Tibial artery (tissue), 4 donors: ENCODE data around the gene TREML1.
"Not testable (repeated sequence)": the region's sequence is repeated elsewhere in the genome, so short reads cannot be mapped to it uniquely, and the experiment has no call there.

Source experiments
- DNase-seq, 2 donors: peaks; one replicate each; pipeline ENCODE4 v3.0.0-alpha.2; 2019
- H3K27ac ChIP-seq, 2 donors: fragments of 200-600 bp; sonication (generic) in 1 of 2; 1 replicate in 1 of 2; 2 replicates in 1 of 2; pipeline ENCODE4 v1.5.1; 2018 to 2019; ENCODE audit warnings: mild to moderate bottlenecking in 1 of 2
- H3K27me3 ChIP-seq, 2 donors: fragments of 200-600 bp; sonication (generic) in 1 of 2; one replicate each; pipeline versions ENCODE4 v1.5.1 to v1.6.0; 2016 to 2019
- H3K36me3 ChIP-seq, 3 donors: fragments of 200-600 bp; sonication (generic) in 2 of 3; one replicate each; pipeline ENCODE4 v1.5.1; 2016 to 2019; ENCODE audit warnings: mild to moderate bottlenecking in 2 of 3
- H3K4me1 ChIP-seq, 4 donors: fragments of 200-600 bp; sonication (generic) in 2 of 4; 1 replicate in 3 of 4; 2 replicates in 1 of 4; pipeline ENCODE4 v1.5.1; 2016 to 2019
- H3K4me3 ChIP-seq, 2 donors: fragments of 200-600 bp; sonication (generic) in 1 of 2; 1 replicate in 1 of 2; 2 replicates in 1 of 2; pipeline ENCODE4 v1.5.1; 2018 to 2019; ENCODE audit warnings: mild to moderate bottlenecking in 2 of 2
- H3K9me3 ChIP-seq, 3 donors: fragments of 200-600 bp; sonication (generic) in 1 of 3; one replicate each; pipeline ENCODE4 v1.5.1; 2016 to 2019
- intact Hi-C: fragments of 100-400 bp; cut with DNase I; formaldehyde crosslinking; loops from one replicate; pipeline ENCODE4 v1.15.0; 2023; ENCODE audit warnings: low total_unique reads
- TF ChIP-seq, protein P1 (sequence below), 2 experiments: fragments of 200-600 bp in 1 of 2; fragments of 450-650 bp in 1 of 2; IDR thresholded peaks; one replicate each; pipeline ENCODE4 v1.5.1; 2017 to 2019; ENCODE audit warnings: antibody characterized with exemption in 2 of 2, mild to moderate bottlenecking in 1 of 2, moderate library complexity in 1 of 2

The TREML1 gene

DNA sequence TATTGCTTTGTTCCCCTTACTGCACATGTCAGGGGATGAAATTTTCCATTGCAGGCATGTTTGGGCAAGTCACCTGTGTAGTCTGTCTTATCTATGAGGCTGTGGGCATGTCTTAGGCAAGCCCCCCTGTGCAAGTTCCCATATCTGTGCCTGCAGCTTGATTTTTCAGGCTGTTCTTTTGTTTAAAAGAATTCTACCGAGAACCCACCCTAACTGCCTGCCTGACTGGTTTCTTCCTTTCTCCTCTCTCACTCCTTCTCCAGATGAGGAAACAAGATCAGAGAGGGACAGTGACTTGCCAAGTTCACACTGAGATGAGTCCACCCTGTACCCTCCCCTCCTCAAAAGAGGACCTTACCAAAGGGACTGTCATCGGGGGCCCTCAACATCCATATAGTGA, 35.8 kb upstream of the TREML1 start:
- no peaks in the 10 kb centered on the region for H3K4me1 ChIP-seq
- DNase-seq = no peak
- no peak overlapping the region for H3K4me3 ChIP-seq
- intact Hi-C loops = no loop called here
- TF ChIP-seq, protein P1, sequence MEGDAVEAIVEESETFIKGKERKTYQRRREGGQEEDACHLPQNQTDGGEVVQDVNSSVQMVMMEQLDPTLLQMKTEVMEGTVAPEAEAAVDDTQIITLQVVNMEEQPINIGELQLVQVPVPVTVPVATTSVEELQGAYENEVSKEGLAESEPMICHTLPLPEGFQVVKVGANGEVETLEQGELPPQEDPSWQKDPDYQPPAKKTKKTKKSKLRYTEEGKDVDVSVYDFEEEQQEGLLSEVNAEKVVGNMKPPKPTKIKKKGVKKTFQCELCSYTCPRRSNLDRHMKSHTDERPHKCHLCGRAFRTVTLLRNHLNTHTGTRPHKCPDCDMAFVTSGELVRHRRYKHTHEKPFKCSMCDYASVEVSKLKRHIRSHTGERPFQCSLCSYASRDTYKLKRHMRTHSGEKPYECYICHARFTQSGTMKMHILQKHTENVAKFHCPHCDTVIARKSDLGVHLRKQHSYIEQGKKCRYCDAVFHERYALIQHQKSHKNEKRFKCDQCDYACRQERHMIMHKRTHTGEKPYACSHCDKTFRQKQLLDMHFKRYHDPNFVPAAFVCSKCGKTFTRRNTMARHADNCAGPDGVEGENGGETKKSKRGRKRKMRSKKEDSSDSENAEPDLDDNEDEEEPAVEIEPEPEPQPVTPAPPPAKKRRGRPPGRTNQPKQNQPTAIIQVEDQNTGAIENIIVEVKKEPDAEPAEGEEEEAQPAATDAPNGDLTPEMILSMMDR (IDR thresholded peaks at IDR 0.05) = no peak
- peaks cover 0 to 12% (median 7%) of the 10 kb centered on the region in 3 donors for H3K9me3 ChIP-seq
- no peak overlapping the region for H3K27ac ChIP-seq
- H3K27me3 ChIP-seq = peaks cover 0 to 17% of the 10 kb centered on the region in 2 donors
- H3K36me3 ChIP-seq = no peaks in the 10 kb centered on the region

DNA sequence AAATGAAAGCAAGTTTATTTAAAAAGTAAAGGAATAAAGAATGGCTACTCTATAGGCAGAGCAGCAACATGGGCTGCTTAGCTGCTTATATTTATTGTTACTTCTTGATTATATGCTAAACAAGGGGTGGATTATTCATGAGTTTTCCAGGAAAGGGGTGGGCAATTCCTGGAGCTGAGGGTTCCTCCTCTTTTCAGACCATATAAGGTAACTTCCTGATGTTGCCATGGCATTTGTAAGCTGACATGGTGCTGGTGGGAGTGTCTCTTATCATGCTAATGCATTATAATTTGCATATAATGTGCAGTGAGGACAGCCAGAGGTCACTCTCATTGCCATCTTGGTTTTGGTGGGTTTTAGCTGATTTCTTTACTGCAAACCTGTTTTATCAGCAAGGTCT, 34.9 kb upstream of the TREML1 start:
- intact Hi-C loops, H3K4me1 ChIP-seq, DNase-seq, H3K27ac ChIP-seq, H3K4me3 ChIP-seq, H3K36me3 ChIP-seq: not testable (repeated sequence)
- Histone ChIP-seq H3K27me3 (peaks cover 0 to 11% of the 10 kb centered on the region in 2 donors), H3K9me3 (peaks cover 0 to 12% (median 7%) of the 10 kb centered on the region in 3 donors)

DNA sequence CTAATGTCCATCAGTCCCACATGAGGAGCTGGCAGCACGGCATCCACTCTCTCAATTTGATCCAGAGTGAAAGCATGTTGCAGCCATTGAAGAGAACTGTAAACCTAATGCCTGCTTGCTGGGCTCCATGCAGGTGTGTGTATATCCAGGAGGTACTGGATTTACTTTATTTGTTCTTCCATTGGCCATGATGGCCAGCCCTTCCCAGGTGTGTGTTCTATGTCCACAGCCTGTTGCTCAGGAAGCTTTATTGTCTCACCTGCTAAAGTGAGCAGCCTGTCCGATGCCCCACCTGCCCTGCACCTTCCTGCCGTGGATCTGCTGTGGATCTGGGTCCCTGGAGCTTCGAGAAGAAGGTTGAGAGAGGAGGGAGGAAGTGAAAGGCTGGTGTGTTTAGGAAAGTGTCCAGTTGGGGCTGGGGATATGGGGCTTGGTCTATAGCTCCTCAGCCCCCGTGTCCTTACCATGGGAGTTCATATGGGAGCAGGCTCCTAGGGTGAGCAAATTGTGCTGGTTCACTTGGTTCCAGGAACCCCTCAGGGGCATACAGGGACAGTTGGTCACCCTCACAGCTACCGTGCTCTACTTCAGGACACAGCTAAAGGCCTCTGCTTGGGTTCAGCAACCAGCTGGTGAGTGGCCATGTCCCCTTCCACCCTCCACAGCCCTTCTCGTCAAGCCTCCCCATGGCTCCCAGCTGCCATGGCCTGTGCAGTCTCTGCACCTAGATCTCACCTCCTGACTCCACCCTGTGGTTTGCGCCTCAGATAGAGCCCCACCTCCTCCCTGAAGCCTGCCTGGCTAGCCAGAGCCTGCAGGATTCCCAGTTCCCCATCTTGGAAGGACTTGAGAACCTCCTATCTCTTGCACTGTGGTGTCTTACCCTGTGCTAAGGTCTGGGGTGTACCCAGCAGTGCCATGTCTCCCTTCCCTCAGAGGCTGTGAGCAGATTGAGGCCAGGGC, 34.1 kb upstream of the TREML1 start:
- peaks cover 0 to 9% of the 10 kb centered on the region in 2 donors for H3K27me3 ChIP-seq
- H3K4me3 ChIP-seq = no peak overlapping the region
- intact Hi-C loops = no loop called here
- DNase-seq = no peak
- H3K36me3 ChIP-seq = no peaks in the 10 kb centered on the region
- TF ChIP-seq, protein P1 (IDR thresholded peaks at IDR 0.05) = no peak
- H3K9me3 ChIP-seq = peaks cover 0 to 12% (median 7%) of the 10 kb centered on the region in 3 donors
- no peak overlapping the region for H3K27ac ChIP-seq
- H3K4me1 ChIP-seq = no peaks in the 10 kb centered on the region

DNA sequence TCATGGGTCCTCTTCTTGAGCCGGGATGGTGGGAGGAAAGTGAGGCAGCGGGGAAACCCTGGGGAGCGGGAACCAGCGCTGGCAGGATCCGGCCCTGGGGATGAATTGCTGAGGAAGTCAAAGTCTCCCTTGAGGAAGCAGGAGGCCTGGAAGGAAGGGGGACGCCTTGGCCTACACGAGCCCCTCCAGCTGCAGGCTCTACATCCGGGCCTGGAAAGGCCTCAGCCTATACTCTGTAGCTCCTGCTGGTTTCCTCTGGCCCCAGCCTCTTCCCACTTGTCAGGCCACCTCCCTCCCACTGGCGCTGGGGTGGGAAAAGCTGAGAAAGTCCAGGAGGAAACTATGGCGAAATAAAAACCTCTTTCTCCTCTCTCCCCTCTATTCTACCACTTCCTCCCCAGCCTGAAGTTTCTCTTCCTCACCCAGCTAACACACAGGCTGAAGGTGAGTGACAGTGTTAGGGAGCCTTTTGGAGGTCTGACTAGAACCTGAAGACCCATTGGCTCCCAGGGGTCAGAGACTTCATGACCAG, 31.9 kb upstream of the TREML1 start:
- H3K9me3 ChIP-seq = peaks cover 0 to 12% (median 7%) of the 10 kb centered on the region in 3 donors
- intact Hi-C loops = no loop called here
- H3K4me3 ChIP-seq = no peak overlapping the region
- DNase-seq = no peak
- H3K36me3 ChIP-seq = no peaks in the 10 kb centered on the region
- no peaks in the 10 kb centered on the region for H3K4me1 ChIP-seq
- no peaks in the 10 kb centered on the region for H3K27me3 ChIP-seq
- H3K27ac ChIP-seq = no peak overlapping the region
- TF ChIP-seq, protein P1 (IDR thresholded peaks at IDR 0.05) = no peak

DNA sequence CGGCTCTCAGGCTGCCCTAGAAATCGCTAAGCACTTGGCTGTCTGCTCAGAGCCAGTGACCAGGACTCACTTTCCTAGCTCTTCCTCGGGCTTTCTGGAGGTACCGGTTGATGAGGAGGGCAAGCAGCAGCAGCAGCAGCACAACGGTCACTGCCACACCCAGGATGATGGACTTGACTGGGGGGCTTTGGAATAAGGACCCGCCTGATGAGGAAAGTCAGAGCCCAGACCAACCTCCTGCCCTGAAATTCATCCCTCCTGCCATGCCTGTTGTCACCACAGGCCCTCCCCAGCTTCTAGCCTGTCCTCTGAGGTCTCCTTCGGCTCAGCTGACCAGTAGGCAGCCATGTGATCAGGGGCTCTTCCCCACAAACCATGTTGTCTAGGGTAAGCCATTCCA, 30.6 kb upstream of the TREML1 start:
- Histone ChIP-seq H3K36me3 (no peaks in the 10 kb centered on the region), H3K4me1 (no peaks in the 10 kb centered on the region), H3K9me3 (peaks cover 0 to 5% (median 2%) of the 10 kb centered on the region in 3 donors), H3K27me3 (peaks cover 0 to 5% of the 10 kb centered on the region in 2 donors), H3K4me3 (no peak overlapping the region), H3K27ac (no peak overlapping the region)
- TF ChIP-seq, protein P1 (IDR thresholded peaks at IDR 0.05) = no peak
- intact Hi-C loops = no loop called here
- DNase-seq = no peak
